ENCODE data around the gene RAB24.
A peak's percentile ranks its signal among the peaks of the same experiment; 100 is the strongest.
"Not testable (repeated sequence)": the region's sequence is repeated elsewhere in the genome, so short reads cannot be mapped to it uniquely, and the experiment has no call there.

The RAB24 gene

GRCh38 chr5:177269232-177269895 lies 34.2 kb downstream of the RAB24 start:
- TF ChIP-seq CTCF (IDR thresholded peaks at IDR 0.05; ENCODE audit: insufficient read depth, low read depth, low read length, missing control alignments) = no peak
- H3K4me3 ChIP-seq (ENCODE audit: low read length) = no peak overlapping the region
- DNase-seq (ENCODE audit: low read depth) = no peak

- H3K4me3 ChIP-seq (ENCODE audit: low read length) = no peak overlapping the region
- TF ChIP-seq CTCF (IDR thresholded peaks at IDR 0.05; ENCODE audit: insufficient read depth, low read depth, low read length, missing control alignments) = no peak
- no peak for DNase-seq (ENCODE audit: low read depth)
Observed at GRCh38 chr5:177265395-177265794, 38.1 kb downstream of the RAB24 start.

- DNase-seq (ENCODE audit: low read depth) = no peak
- no peak overlapping the region for H3K4me3 ChIP-seq (ENCODE audit: low read length)
- no peak for TF ChIP-seq CTCF (IDR thresholded peaks at IDR 0.05; ENCODE audit: insufficient read depth, low read depth, low read length, missing control alignments)
Observed at GRCh38 chr5:177264178-177264577, 39.3 kb downstream of the RAB24 start.

- DNase-seq (ENCODE audit: low read depth) = no peak
- no peak overlapping the region for H3K4me3 ChIP-seq (ENCODE audit: low read length)
- TF ChIP-seq CTCF (IDR thresholded peaks at IDR 0.05; ENCODE audit: insufficient read depth, low read depth, low read length, missing control alignments) = no peak
Observed at GRCh38 chr5:177261510-177261909, 42.0 kb downstream of the RAB24 start.

- no peak for TF ChIP-seq CTCF (IDR thresholded peaks at IDR 0.05; ENCODE audit: insufficient read depth, low read depth, low read length, missing control alignments)
Observed at GRCh38 chr5:177260961-177261360, 42.6 kb downstream of the RAB24 start.

GRCh38 chr5:177258711-177259110 lies 44.8 kb downstream of the RAB24 start:
- not testable (repeated sequence) for H3K4me3 ChIP-seq (ENCODE audit: low read length)

More at GRCh38 chr5:177260961-177261360, 42.6 kb downstream of the RAB24 start:
- no peak overlapping the region for H3K4me3 ChIP-seq (ENCODE audit: low read length)
- DNase-seq (ENCODE audit: low read depth) = no peak

GRCh38 chr5:177256296-177256695 lies 47.2 kb downstream of the RAB24 start:
- no peak overlapping the region for H3K4me3 ChIP-seq (ENCODE audit: low read length)
- TF ChIP-seq CTCF (IDR thresholded peaks at IDR 0.05; ENCODE audit: insufficient read depth, low read depth, low read length, missing control alignments) = no peak
- DNase-seq (ENCODE audit: low read depth) = peak; percentile 54

More at GRCh38 chr5:177258711-177259110, 44.8 kb downstream of the RAB24 start:
- DNase-seq (ENCODE audit: low read depth) = not testable (repeated sequence)
